Neural cell (in vitro differentiated cells): ENCODE data around the gene UBL4B. TPM values are rescaled to one million over a fixed set of nuclear protein-coding genes. Genes with fewer than 3 reads are reported as not detected.
"Not testable (repeated sequence)": the region's sequence is repeated elsewhere in the genome, so short reads cannot be mapped to it uniquely, and the experiment has no call there.

ENCODE experiments used
- H2AFZ ChIP-seq: fragments of 200-600, 300-800 bp; sonication (generic), shearing (Covaris generic); 2 replicates; pipeline ENCODE4 v1.6.0; 2014; ENCODE audit warnings: low read depth, mild to moderate bottlenecking, antibody characterized with exemption, low read length, moderate library complexity
- H3F3A ChIP-seq: fragments of 200-600 bp; shearing (Covaris generic); 2 replicates; pipeline ENCODE4 v1.6.1; 2016; ENCODE audit warnings: mild to moderate bottlenecking, moderate library complexity, mixed read lengths, antibody characterized with exemption, low read length; ENCODE audit not compliant: insufficient read depth, poor library complexity, severe bottlenecking
- H3K27ac ChIP-seq: fragments of 200-600, 300-800 bp; sonication (generic), shearing (Covaris generic); 2 replicates; pipeline ENCODE4 v1.5.1; 2014; ENCODE audit warnings: mild to moderate bottlenecking, low read length, moderate library complexity
- H3K27me3 ChIP-seq: fragments of 300-800, 200-600 bp; sonication (generic), shearing (Covaris generic); 2 replicates; pipeline ENCODE4 v1.6.0; 2014; ENCODE audit warnings: mild to moderate bottlenecking, low read depth, low read length, moderate library complexity; ENCODE audit not compliant: insufficient read depth
- H3K36me3 ChIP-seq: fragments of 300-800, 200-600 bp; sonication (generic), shearing (Covaris generic); 2 replicates; pipeline ENCODE4 v1.5.1; 2014; ENCODE audit warnings: mild to moderate bottlenecking, antibody characterized with exemption, low read length, moderate library complexity; ENCODE audit not compliant: insufficient read depth
- H3K4me2 ChIP-seq: fragments of 300-800, 200-600 bp; sonication (generic), shearing (Covaris generic); 2 replicates; pipeline ENCODE4 v1.6.0; 2014; ENCODE audit warnings: mild to moderate bottlenecking, low read length
- H3K4me3 ChIP-seq: fragments of 300-800, 200-600 bp; sonication (generic), shearing (Covaris generic); 2 replicates; pipeline ENCODE4 v1.5.1; 2014; ENCODE audit warnings: mild to moderate bottlenecking, low read length, moderate library complexity
- H3K79me2 ChIP-seq: fragments of 200-600 bp; shearing (Covaris generic); replicated peaks from 2 replicates; pipeline ENCODE4 v1.6.0; 2014; ENCODE audit warnings: mild to moderate bottlenecking, low read length, moderate library complexity; ENCODE audit not compliant: insufficient read depth
- H3K9ac ChIP-seq: fragments of 300-800, 200-600 bp; sonication (generic), shearing (Covaris generic); 2 replicates; pipeline ENCODE4 v1.6.1; 2016; ENCODE audit warnings: mild to moderate bottlenecking, low read length, mixed read lengths
- H3K9me2 ChIP-seq: fragments of 200-600 bp; shearing (Covaris generic); 2 replicates; pipeline ENCODE4 v1.6.1; 2016; ENCODE audit warnings: mild to moderate bottlenecking, low read length, mixed read lengths; ENCODE audit not compliant: insufficient read depth
- H3K9me3 ChIP-seq: fragments of 200-600, 300-800 bp; sonication (generic), shearing (Covaris generic); 2 replicates; pipeline ENCODE4 v1.6.1; 2016; ENCODE audit warnings: mild to moderate bottlenecking, mixed run types, low read length, moderate library complexity, mixed read lengths
- H4K20me1 ChIP-seq: fragments of 200-600 bp; shearing (Covaris generic); 2 replicates; pipeline ENCODE4 v1.6.1; 2016; ENCODE audit warnings: mild to moderate bottlenecking, mixed run types; ENCODE audit not compliant: insufficient read depth
- EP300 ChIP-seq: fragments of 450-650 bp; conservative IDR thresholded peaks from 2 replicates; pipeline ENCODE4 v1.6.1; 2014; ENCODE audit warnings: antibody characterized with exemption, mild to moderate bottlenecking, moderate library complexity; ENCODE audit not compliant: poor library complexity, severe bottlenecking
- EZH2 ChIP-seq: fragments of 200-600, 300-800 bp; shearing (Covaris generic), sonication (generic); IDR thresholded peaks from 2 replicates; pipeline ENCODE4 v1.6.1; 2014; ENCODE audit warnings: antibody characterized with exemption, low read length, borderline replicate concordance, mild to moderate bottlenecking; ENCODE audit not compliant: insufficient read depth, poor library complexity, severe bottlenecking
- RAD21 ChIP-seq: fragments of 450-650 bp; conservative IDR thresholded peaks from 2 replicates; pipeline ENCODE4 v1.6.1; 2014; ENCODE audit warnings: antibody characterized with exemption, mild to moderate bottlenecking, moderate library complexity
- REST ChIP-seq: IDR thresholded peaks from 2 replicates; pipeline ENCODE4 v1.6.1; 2012; ENCODE audit warnings: borderline replicate concordance
- SMC3 ChIP-seq: fragments of 450-650 bp; conservative IDR thresholded peaks from 2 replicates; pipeline ENCODE4 v1.6.1; 2014; ENCODE audit warnings: antibody characterized with exemption, mild to moderate bottlenecking, moderate library complexity; ENCODE audit not compliant: poor library complexity
- TAF1 ChIP-seq: IDR thresholded peaks from 2 replicates; pipeline ENCODE4 v1.6.1; 2012; ENCODE audit warnings: low read depth
- polyA plus RNA-seq: library from polyadenylated mRNA; depleted of rRNA; stranded (reverse); fragments of >200 nt; gene quantifications from 2 replicates; pipeline ENCODE4 v1.2.3, GENCODE V29; 2014

UBL4B gene
- polyA plus RNA-seq, 1 donor from 2014 or later = not detected

GRCh38 chr1:110076789-110077500 is 35.3 kb upstream of the UBL4B start:
- H3K27me3 ChIP-seq = peaks cover 57% of the 10 kb centered on the region
- no peak overlapping the region for H3K27ac ChIP-seq
- H3K79me2 ChIP-seq = no peaks in the 10 kb centered on the region
- H3K9me2 ChIP-seq = no peaks in the 10 kb centered on the region
- no peaks in the 10 kb centered on the region for H3K36me3 ChIP-seq
- H3F3A ChIP-seq = no peaks in the 10 kb centered on the region
- H3K4me2 ChIP-seq = no peak overlapping the region
- H3K9me3 ChIP-seq = no peaks in the 10 kb centered on the region
- no peaks in the 10 kb centered on the region for H4K20me1 ChIP-seq
- H3K4me3 ChIP-seq = no peak overlapping the region
- H2AFZ ChIP-seq = no peak overlapping the region
- TF ChIP-seq REST (no peak), RAD21 (no peak), TAF1 (no peak), EP300 (no peak), SMC3 (no peak)
- no peak overlapping the region for H3K9ac ChIP-seq

GRCh38 chr1:110079995-110080394 is 32.2 kb upstream of the UBL4B start:
- H3K4me3 ChIP-seq, H3K9ac ChIP-seq, H3K4me2 ChIP-seq, H2AFZ ChIP-seq, H3K27ac ChIP-seq, H3K9me2 ChIP-seq, H4K20me1 ChIP-seq, H3K79me2 ChIP-seq, H3F3A ChIP-seq, H3K9me3 ChIP-seq, H3K36me3 ChIP-seq: not testable (repeated sequence)
- peaks cover 57% of the 10 kb centered on the region for H3K27me3 ChIP-seq

DNA sequence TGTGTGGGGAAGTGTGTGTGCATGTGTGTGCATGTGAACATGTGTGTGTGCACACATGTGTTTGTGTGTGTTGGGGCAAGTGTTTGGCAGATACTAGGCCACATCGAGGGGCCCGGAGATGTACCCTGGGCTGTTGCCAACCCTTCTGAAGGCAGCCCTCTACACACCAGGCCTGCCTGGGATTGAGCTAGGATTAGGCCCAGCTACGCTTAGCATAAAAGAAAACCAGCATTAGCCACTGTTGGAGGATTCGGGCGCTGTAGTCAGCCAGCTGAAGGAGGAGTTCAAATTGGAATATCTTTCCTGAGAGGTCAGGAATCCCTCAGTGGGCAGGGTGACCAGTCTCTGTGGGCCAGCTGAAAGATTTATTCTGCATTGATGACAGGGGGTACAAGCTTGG is 31.2 kb upstream of the UBL4B start:
- H3K36me3 ChIP-seq = no peaks in the 10 kb centered on the region
- no peaks in the 10 kb centered on the region for H4K20me1 ChIP-seq
- no peak overlapping the region for H3K4me3 ChIP-seq
- TF ChIP-seq REST = no peak
- TF ChIP-seq EZH2 = no peak
- TF ChIP-seq RAD21 = no peak
- no peaks in the 10 kb centered on the region for H3K79me2 ChIP-seq
- H3K9me2 ChIP-seq = no peaks in the 10 kb centered on the region
- peaks cover 62% of the 10 kb centered on the region for H3K27me3 ChIP-seq
- H3K27ac ChIP-seq = no peak overlapping the region
- no peaks in the 10 kb centered on the region for H3F3A ChIP-seq
- H3K4me2 ChIP-seq = no peak overlapping the region
- H3K9me3 ChIP-seq = no peaks in the 10 kb centered on the region
- H2AFZ ChIP-seq = no peak overlapping the region
- no peak overlapping the region for H3K9ac ChIP-seq
